PFSK-1 (cell line): Measurements from ENCODE around the gene CLEC2D.

Experiments used
- FOXP2 ChIP-seq: optimal IDR thresholded peaks from 2 replicates; pipeline ENCODE3; 2011; ENCODE audit warnings: borderline replicate concordance, control low read depth, inconsistent platforms; ENCODE audit not compliant: insufficient read depth; ENCODE audit errors: extremely low read length, extremely low read depth
- POLR2AphosphoS5 ChIP-seq: IDR thresholded peaks from 2 replicates; pipeline ENCODE4 v1.6.1; 2012; ENCODE audit warnings: low read depth, mild to moderate bottlenecking, control low read depth, low read length, moderate library complexity
- SIN3A ChIP-seq: IDR thresholded peaks from 2 replicates; pipeline ENCODE4 v1.6.1; 2012; ENCODE audit warnings: mild to moderate bottlenecking, low read length, moderate library complexity, borderline replicate concordance; ENCODE audit not compliant: insufficient read depth
- TAF1 ChIP-seq: IDR thresholded peaks from 2 replicates; pipeline ENCODE4 v1.6.1; 2012; ENCODE audit warnings: low read length, control low read depth, borderline replicate concordance; ENCODE audit not compliant: insufficient read depth
- TF ChIP-seq, protein P1 (sequence below), 2 experiments: IDR thresholded peaks; 2 replicates each; pipeline versions ENCODE4 v1.6.1 to v1.8.0; 2011 to 2012; ENCODE audit warnings: low read depth in 2 of 2, low read length in 2 of 2, control low read depth in 1 of 2, inconsistent platforms in 1 of 2, mild to moderate bottlenecking in 1 of 2, moderate library complexity in 1 of 2; ENCODE audit not compliant: insufficient read depth in 1 of 2

GRCh38 chr12:9711664-9712063, 42.2 kb downstream of the CLEC2D start:
- TF ChIP-seq SIN3A: no peak
- TF ChIP-seq, protein P1, sequence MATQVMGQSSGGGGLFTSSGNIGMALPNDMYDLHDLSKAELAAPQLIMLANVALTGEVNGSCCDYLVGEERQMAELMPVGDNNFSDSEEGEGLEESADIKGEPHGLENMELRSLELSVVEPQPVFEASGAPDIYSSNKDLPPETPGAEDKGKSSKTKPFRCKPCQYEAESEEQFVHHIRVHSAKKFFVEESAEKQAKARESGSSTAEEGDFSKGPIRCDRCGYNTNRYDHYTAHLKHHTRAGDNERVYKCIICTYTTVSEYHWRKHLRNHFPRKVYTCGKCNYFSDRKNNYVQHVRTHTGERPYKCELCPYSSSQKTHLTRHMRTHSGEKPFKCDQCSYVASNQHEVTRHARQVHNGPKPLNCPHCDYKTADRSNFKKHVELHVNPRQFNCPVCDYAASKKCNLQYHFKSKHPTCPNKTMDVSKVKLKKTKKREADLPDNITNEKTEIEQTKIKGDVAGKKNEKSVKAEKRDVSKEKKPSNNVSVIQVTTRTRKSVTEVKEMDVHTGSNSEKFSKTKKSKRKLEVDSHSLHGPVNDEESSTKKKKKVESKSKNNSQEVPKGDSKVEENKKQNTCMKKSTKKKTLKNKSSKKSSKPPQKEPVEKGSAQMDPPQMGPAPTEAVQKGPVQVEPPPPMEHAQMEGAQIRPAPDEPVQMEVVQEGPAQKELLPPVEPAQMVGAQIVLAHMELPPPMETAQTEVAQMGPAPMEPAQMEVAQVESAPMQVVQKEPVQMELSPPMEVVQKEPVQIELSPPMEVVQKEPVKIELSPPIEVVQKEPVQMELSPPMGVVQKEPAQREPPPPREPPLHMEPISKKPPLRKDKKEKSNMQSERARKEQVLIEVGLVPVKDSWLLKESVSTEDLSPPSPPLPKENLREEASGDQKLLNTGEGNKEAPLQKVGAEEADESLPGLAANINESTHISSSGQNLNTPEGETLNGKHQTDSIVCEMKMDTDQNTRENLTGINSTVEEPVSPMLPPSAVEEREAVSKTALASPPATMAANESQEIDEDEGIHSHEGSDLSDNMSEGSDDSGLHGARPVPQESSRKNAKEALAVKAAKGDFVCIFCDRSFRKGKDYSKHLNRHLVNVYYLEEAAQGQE (IDR thresholded peaks at IDR 0.05; ENCODE audit: insufficient read depth in 1 of 2, low read depth in 2 of 2, low read length in 2 of 2): no peak
- no peak for TF ChIP-seq TAF1
- no peak for TF ChIP-seq POLR2AphosphoS5
- no peak for TF ChIP-seq FOXP2
